DMS114 treated with DMSO at 0.1 percent for 48 hours (cell line): ENCODE measurements around the gene KIAA0040.

Experiments
- DNase-seq: peaks from one replicate; lab custom pipeline; 2025; ENCODE audit not compliant: unreplicated experiment; lab: John Stamatoyannopoulos, UW

Gene KIAA0040

GRCh38 chr1:175145899-175146528 lies 46.6 kb downstream of the KIAA0040 start:
- no peak for DNase-seq

GRCh38 chr1:175138579-175138978 lies 54.0 kb downstream of the KIAA0040 start:
- no peak for DNase-seq

GRCh38 chr1:175137369-175137768 lies 55.2 kb downstream of the KIAA0040 start:
- DNase-seq, result no peak

GRCh38 chr1:175136246-175136645 lies 56.3 kb downstream of the KIAA0040 start:
- DNase-seq, result no peak

- no peak for DNase-seq
These were observed 58.1 kb downstream of the KIAA0040 start for GRCh38 chr1:175134500-175134899.

GRCh38 chr1:175133673-175134435 lies 58.7 kb downstream of the KIAA0040 start:
- no peak for DNase-seq

- DNase-seq, result no peak
These were observed 60.1 kb downstream of the KIAA0040 start for GRCh38 chr1:175132436-175132835.

GRCh38 chr1:175131095-175131494 lies 61.5 kb downstream of the KIAA0040 start:
- DNase-seq, result no peak

GRCh38 chr1:175130649-175131045 lies 61.9 kb downstream of the KIAA0040 start:
- DNase-seq, result no peak

GRCh38 chr1:175129997-175130648 lies 62.5 kb downstream of the KIAA0040 start:
- DNase-seq, result no peak

GRCh38 chr1:175129644-175129996 lies 63.0 kb downstream of the KIAA0040 start:
- no peak for DNase-seq

GRCh38 chr1:175129182-175129581 lies 63.4 kb downstream of the KIAA0040 start:
- DNase-seq, result no peak

GRCh38 chr1:175128523-175128922 lies 64.1 kb downstream of the KIAA0040 start:
- DNase-seq, result no peak

- DNase-seq, result no peak
These were observed 65.0 kb downstream of the KIAA0040 start for GRCh38 chr1:175127565-175127964.

GRCh38 chr1:175126347-175126746 lies 66.2 kb downstream of the KIAA0040 start:
- no peak for DNase-seq

- DNase-seq, result no peak
These were observed 67.7 kb downstream of the KIAA0040 start for GRCh38 chr1:175124861-175125260.

- no peak for DNase-seq
These were observed 72.1 kb downstream of the KIAA0040 start for GRCh38 chr1:175120511-175120910.

GRCh38 chr1:175118375-175119367 lies 73.9 kb downstream of the KIAA0040 start:
- DNase-seq, result no peak

- DNase-seq, result no peak
These were observed 75.7 kb downstream of the KIAA0040 start for GRCh38 chr1:175116903-175117302.

GRCh38 chr1:175116210-175116798 lies 76.3 kb downstream of the KIAA0040 start:
- DNase-seq, result no peak

- no peak for DNase-seq
These were observed 77.6 kb downstream of the KIAA0040 start for GRCh38 chr1:175114996-175115395.
